PFSK-1 (cell line): ENCODE measurements around the gene VGLL4.

Experiments used
- POLR2AphosphoS5 ChIP-seq: IDR thresholded peaks from 2 replicates; pipeline ENCODE4 v1.6.1; 2012; ENCODE audit warnings: low read depth, mild to moderate bottlenecking, control low read depth, low read length, moderate library complexity
- REST ChIP-seq, 2 experiments: IDR thresholded peaks; 2 replicates each; pipeline versions ENCODE4 v1.6.1 to v1.8.0; 2011 to 2012; ENCODE audit warnings: low read depth in 2 of 2, low read length in 2 of 2, control low read depth in 1 of 2, inconsistent platforms in 1 of 2, mild to moderate bottlenecking in 1 of 2, moderate library complexity in 1 of 2; ENCODE audit not compliant: insufficient read depth in 1 of 2
- SIN3A ChIP-seq: IDR thresholded peaks from 2 replicates; pipeline ENCODE4 v1.6.1; 2012; ENCODE audit warnings: mild to moderate bottlenecking, low read length, moderate library complexity, borderline replicate concordance; ENCODE audit not compliant: insufficient read depth

- TF ChIP-seq REST (IDR thresholded peaks at IDR 0.05; ENCODE audit: insufficient read depth in 1 of 2, low read depth in 2 of 2, low read length in 2 of 2) (no peak), POLR2AphosphoS5 (no peak), SIN3A (no peak)
Observed at GRCh38 chr3:11507719-11508118, 136.0 kb downstream of the VGLL4 start.
